ENCODE data around the gene ATRIP. TPM values are rescaled to one million over a fixed set of nuclear protein-coding genes. Genes with fewer than 3 reads are reported as not detected.

ATRIP gene
- total and polyA plus RNA-seq, 2 of the 8 experiments (the other 6 are each of a cell fraction or from before 2014, with no cell fraction given): 18.5 to 20.2 TPM

DNA sequence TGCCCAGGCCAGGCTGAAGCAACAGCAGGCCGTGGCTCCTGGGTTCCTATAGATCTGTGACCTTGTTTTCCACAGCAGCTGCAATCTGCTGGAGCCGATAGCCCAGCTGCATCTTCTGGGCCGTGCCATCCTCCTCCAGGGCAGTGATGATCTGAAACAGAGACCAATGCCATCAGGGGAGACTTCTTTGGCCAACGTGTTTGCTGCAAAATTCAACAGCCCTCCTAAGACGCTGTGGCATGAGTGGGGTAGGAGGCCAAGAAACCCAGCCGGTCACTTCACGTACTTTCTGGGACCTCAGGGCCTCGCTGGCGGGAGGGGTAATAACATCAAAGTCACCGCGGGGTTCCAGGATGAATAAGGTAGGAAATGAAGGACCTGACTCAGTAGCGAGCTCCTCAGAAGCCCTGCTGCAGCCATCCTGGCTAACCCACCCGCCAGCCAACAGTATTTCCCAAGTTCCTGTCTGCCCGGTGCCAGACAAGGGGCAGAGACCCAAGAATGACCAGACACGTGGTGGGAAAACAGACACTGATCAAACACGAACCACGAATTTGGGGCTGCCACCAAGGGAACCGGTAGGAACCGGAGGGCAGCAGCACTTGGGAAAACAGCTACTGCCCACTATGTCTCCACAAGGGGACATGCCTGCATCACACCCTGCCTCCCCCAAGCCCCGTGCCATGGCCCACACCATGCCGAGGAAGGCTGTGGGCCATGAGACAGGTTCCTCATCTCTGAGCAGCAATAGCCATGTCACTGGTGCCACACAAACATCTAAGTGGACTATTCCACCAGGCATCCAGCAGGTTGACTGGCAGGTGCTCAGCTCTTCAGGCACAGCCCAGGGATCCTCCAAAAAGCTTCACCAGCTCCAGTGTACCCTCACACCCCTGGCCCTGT, 41.8 kb upstream of the ATRIP start:
- Histone ChIP-seq H3K27ac (ENCODE audit: low read depth, low read length) (no peak overlapping the region), H3K79me1 (ENCODE audit: low read depth, low read length) (no peaks in the 10 kb centered on the region), H3K79me2 (ENCODE audit: control insufficient read depth in 1 of 2, insufficient read depth in 2 of 2, low read length in 2 of 2) (no peaks in the 10 kb centered on the region), H3K23me2 (ENCODE audit: low read depth, low read length) (no peaks in the 10 kb centered on the region), H2BK120ac (replicated peaks; ENCODE audit: low read depth, low read length) (no peak overlapping the region), H3K4me1 (replicated peaks in 1 of 4; ENCODE audit: control insufficient read depth in 3 of 4, insufficient read depth in 4 of 4, low read length in 3 of 4) (no peaks in the 10 kb centered on the region), H2AK5ac (ENCODE audit: low read depth, low read length) (no peak overlapping the region), H4K5ac (ENCODE audit: insufficient read length, low read depth, low read length) (no peak overlapping the region), H4K8ac (ENCODE audit: extremely low read depth, insufficient read depth, low read length) (no peak overlapping the region; the same call in 1 of the 2 replicates), H2BK15ac (ENCODE audit: low read length) (no peak overlapping the region), H2BK5ac (ENCODE audit: low read depth, low read length) (no peak overlapping the region), H4K91ac (replicated peaks; ENCODE audit: insufficient read length, low read length) (no peak overlapping the region), H3K9me3 (ENCODE audit: insufficient read depth in 2 of 2, low read depth in 1 of 2, low read length in 1 of 2) (no peaks in the 10 kb centered on the region), H3K4me2 (ENCODE audit: insufficient read depth in 1 of 2, low read depth in 2 of 2, low read length in 2 of 2) (no peak overlapping the region), H3K36me3 (ENCODE audit: control insufficient read depth in 2 of 4, insufficient read depth in 4 of 4, low read length in 3 of 4) (peaks cover 31 to 60% (median 54%) of the 10 kb centered on the region in 4 experiments), H3K23ac (ENCODE audit: insufficient read length) (no peak overlapping the region), H2BK20ac (ENCODE audit: low read length) (no peak overlapping the region), H2BK12ac (ENCODE audit: low read depth, low read length) (no peak overlapping the region), H3K27me3 (replicated peaks in 1 of 4; ENCODE audit: control insufficient read depth in 3 of 4, extremely low read depth in 1 of 4, insufficient read depth in 3 of 4, low read length in 3 of 4) (no peaks in the 10 kb centered on the region), H3K9ac (replicated peaks in 1 of 4; ENCODE audit: extremely low read depth in 1 of 4, low read depth in 3 of 4, low read length in 3 of 4) (no peak overlapping the region), H3K18ac (ENCODE audit: extremely low read depth, low read length) (no peak overlapping the region), H3K56ac (replicated peaks; ENCODE audit: insufficient read length, low read depth, low read length) (no peak overlapping the region), H2AFZ (ENCODE audit: low read length) (no peak overlapping the region), H3K14ac (ENCODE audit: insufficient read length) (no peak overlapping the region), H3K4me3 (ENCODE audit: extremely low read depth in 1 of 4, insufficient read depth in 2 of 4, low read depth in 3 of 4, low read length in 4 of 4) (no peak overlapping the region), H3K4ac (replicated peaks; ENCODE audit: insufficient read length, low read depth, low read length) (no peak overlapping the region), H4K20me1 (replicated peaks in 1 of 2; ENCODE audit: control insufficient read depth in 1 of 2, insufficient read depth in 2 of 2, low read length in 2 of 2) (peaks cover 5 to 20% of the 10 kb centered on the region in 2 experiments)
- ChIA-PET CTCF (ENCODE audit: partially characterized antibody) (interaction anchor here (1.0 to 9.2 kb wide), 5 partner anchors 17 to 213 kb away, joined by 3 to 220 read pairs (median 8); no protein-coding TSS in a partner anchor), POLR2A (ENCODE audit: partially characterized antibody) (interaction anchor here (0.5 to 20.2 kb wide), 3 partner anchors 18 to 81 kb away, joined by 3 to 650 read pairs (median 4); partner anchors contain the start of gene PLXNB1)
- WGBS, 2 experiments (ENCODE audit: extremely low coverage in 1 of 2, insufficient coverage in 1 of 2, insufficient read length in 1 of 2, insufficient replicate concordance in 2 of 2, low coverage in 1 of 2, low lambda C conversion rate in 2 of 2, missing lambda C conversion rate in 1 of 2): 92% methylated on average over 19 of the region's 21 CpGs; no CpG with 5 or more reads in 1 of the 2 experiments
- DNase-seq (ENCODE audit: low read depth in 1 of 2, low spot score in 2 of 2) (no peak), FAIRE-seq (no peak)
- TF ChIP-seq POLR2A (IDR thresholded peaks at IDR 0.05; ENCODE audit: control extremely low read depth in 1 of 2, low read depth in 2 of 2, low read length in 2 of 2): no peak
- TF ChIP-seq NRF1 (IDR thresholded peaks at IDR 0.05; ENCODE audit: low read depth, low read length): no peak
- no peak for TF ChIP-seq MAFK (IDR thresholded peaks at IDR 0.05; ENCODE audit: low read depth, low read length)
- TF ChIP-seq CHD1 (IDR thresholded peaks at IDR 0.05; ENCODE audit: low read depth, low read length): no peak
- TF ChIP-seq TCF12 (IDR thresholded peaks at IDR 0.05; ENCODE audit: low read depth, low read length): no peak
- no peak for TF ChIP-seq POU5F1 (IDR thresholded peaks at IDR 0.05; ENCODE audit: low read depth, low read length)

Measured in H1 (cell line).